ENCODE measurements around the gene ACADS. TPM values are rescaled to one million over a fixed set of nuclear protein-coding genes. Genes with fewer than 3 reads are reported as not detected.

Gene ACADS
- polyA plus RNA-seq, 1 donor (not counting 4 experiments of a cell fraction or from before 2014, with no cell fraction given): 2.2 TPM

- H2AFZ ChIP-seq (ENCODE audit: control insufficient read depth, low read length): no peak overlapping the region
- no peak for TF ChIP-seq EZH2 (IDR thresholded peaks at IDR 0.05; ENCODE audit: low read length)
- TF ChIP-seq CTCF (optimal IDR thresholded peaks at IDR 0.05 in 1 of 3, IDR thresholded peaks at IDR 0.05 in 1 of 3, conservative IDR thresholded peaks at IDR 0.05 in 1 of 3; ENCODE audit: extremely low read depth in 1 of 3, insufficient read depth in 2 of 3, low read length in 3 of 3): no peak
- no peaks in the 10 kb centered on the region for H3K9me3 ChIP-seq (ENCODE audit: control insufficient read depth, low read depth, low read length)
- peaks cover 11% of the 10 kb centered on the region for H3K79me2 ChIP-seq (ENCODE audit: control insufficient read depth, insufficient read depth, low read length)
- H3K36me3 ChIP-seq (ENCODE audit: control insufficient read depth in 2 of 2, extremely low read depth in 1 of 2, insufficient read depth in 2 of 2, low read length in 2 of 2): peaks cover 36 to 39% of the 10 kb centered on the region in 2 experiments
- H3K9me1 ChIP-seq (ENCODE audit: control insufficient read depth, extremely low read depth, insufficient read depth, low read length): no peaks in the 10 kb centered on the region
- no peak overlapping the region for H3K9ac ChIP-seq (ENCODE audit: control insufficient read depth, extremely low read depth, insufficient read depth, low read length)
- H3K27me3 ChIP-seq (ENCODE audit: control insufficient read depth, extremely low read depth, insufficient read depth, low read length): no peaks in the 10 kb centered on the region
- H3K4me1 ChIP-seq (ENCODE audit: control insufficient read depth, extremely low read depth, insufficient read depth, low read length): no peaks in the 10 kb centered on the region
- H3K4me2 ChIP-seq (ENCODE audit: control insufficient read depth, extremely low read depth, insufficient read depth, low read depth, low read length): no peak overlapping the region
- H3K27ac ChIP-seq (ENCODE audit: control insufficient read depth, insufficient read depth, low read length): no peak overlapping the region
- no peak overlapping the region for H3K4me3 ChIP-seq (ENCODE audit: control insufficient read depth in 2 of 3, extremely low read depth in 1 of 3, insufficient read depth in 2 of 3, low read depth in 1 of 3, low read length in 3 of 3)
- H4K20me1 ChIP-seq (ENCODE audit: control insufficient read depth, extremely low read depth, insufficient read depth, low read length): no peaks in the 10 kb centered on the region
- FAIRE-seq (no peak), DNase-seq (ENCODE audit: low read depth, low spot score) (no peak)
- dilution Hi-C loops (cut with MboI; ENCODE audit: extremely low pct_ligation_motif_present, low sequenced_read_pairs): no loop called here
Observed at GRCh38 chr12:120697344-120697743, 28.3 kb upstream of the ACADS start.

GRCh38 chr12:120698665-120699064 lies 27.0 kb upstream of the ACADS start:
- no peak for DNase-seq (ENCODE audit: low read depth, low spot score)
- TF ChIP-seq CTCF (optimal IDR thresholded peaks at IDR 0.05 in 1 of 3, IDR thresholded peaks at IDR 0.05 in 1 of 3, conservative IDR thresholded peaks at IDR 0.05 in 1 of 3; ENCODE audit: extremely low read depth in 1 of 3, insufficient read depth in 2 of 3, low read length in 3 of 3) (no peak), EZH2 (IDR thresholded peaks at IDR 0.05; ENCODE audit: low read length) (no peak)
- Histone ChIP-seq H3K27me3 (ENCODE audit: control insufficient read depth, extremely low read depth, insufficient read depth, low read length) (no peaks in the 10 kb centered on the region), H4K20me1 (ENCODE audit: control insufficient read depth, extremely low read depth, insufficient read depth, low read length) (no peaks in the 10 kb centered on the region), H3K9ac (ENCODE audit: control insufficient read depth, extremely low read depth, insufficient read depth, low read length) (no peak overlapping the region), H2AFZ (ENCODE audit: control insufficient read depth, low read length) (no peak overlapping the region), H3K79me2 (ENCODE audit: control insufficient read depth, insufficient read depth, low read length) (peaks cover under 1% of the 10 kb centered on the region), H3K4me1 (ENCODE audit: control insufficient read depth, extremely low read depth, insufficient read depth, low read length) (no peaks in the 10 kb centered on the region), H3K4me2 (ENCODE audit: control insufficient read depth, extremely low read depth, insufficient read depth, low read depth, low read length) (no peak overlapping the region), H3K9me3 (ENCODE audit: control insufficient read depth, low read depth, low read length) (no peaks in the 10 kb centered on the region), H3K4me3 (ENCODE audit: control insufficient read depth in 2 of 3, extremely low read depth in 1 of 3, insufficient read depth in 2 of 3, low read depth in 1 of 3, low read length in 3 of 3) (no peak overlapping the region), H3K27ac (ENCODE audit: control insufficient read depth, insufficient read depth, low read length) (no peak overlapping the region), H3K9me1 (ENCODE audit: control insufficient read depth, extremely low read depth, insufficient read depth, low read length) (no peaks in the 10 kb centered on the region), H3K36me3 (ENCODE audit: control insufficient read depth in 2 of 2, extremely low read depth in 1 of 2, insufficient read depth in 2 of 2, low read length in 2 of 2) (peaks cover 37 to 42% of the 10 kb centered on the region in 2 experiments)
- no peak for FAIRE-seq
- dilution Hi-C loops (cut with MboI; ENCODE audit: extremely low pct_ligation_motif_present, low sequenced_read_pairs): no loop called here

Measured in keratinocyte (primary cell).